Measurements from ENCODE around the gene NCKAP5.

The NCKAP5 gene

DNA sequence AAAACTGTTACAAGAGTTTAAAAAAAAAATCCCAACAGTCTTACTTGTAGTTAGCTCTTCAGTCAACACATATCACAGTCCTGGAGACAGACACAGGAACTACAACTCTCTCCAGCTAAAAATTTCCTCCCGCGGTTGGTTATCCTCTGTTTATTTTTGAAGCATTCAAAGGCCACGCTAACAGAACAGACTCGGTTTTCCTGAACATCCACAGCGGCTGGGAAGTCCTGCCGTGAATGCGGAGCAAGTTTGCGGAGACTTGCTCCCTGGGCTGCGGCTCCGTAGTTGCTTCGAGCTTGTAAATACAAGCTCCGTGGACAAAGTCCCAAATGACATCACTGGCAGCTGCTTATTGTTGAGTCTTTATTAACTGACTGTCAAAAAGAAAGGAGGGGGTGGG is at the start of gene NCKAP5:
Gene NCKAP5, minus strand, starts transcription at position 292 of the 400 bp plus-strand sequence. CDS start 50,937 bp downstream, outside the sequence.
- DNase-seq = no peak

- no peak for DNase-seq
Measured at GRCh38 chr2:133609664-133610063, 41.4 kb upstream of the NCKAP5 start.

DNA sequence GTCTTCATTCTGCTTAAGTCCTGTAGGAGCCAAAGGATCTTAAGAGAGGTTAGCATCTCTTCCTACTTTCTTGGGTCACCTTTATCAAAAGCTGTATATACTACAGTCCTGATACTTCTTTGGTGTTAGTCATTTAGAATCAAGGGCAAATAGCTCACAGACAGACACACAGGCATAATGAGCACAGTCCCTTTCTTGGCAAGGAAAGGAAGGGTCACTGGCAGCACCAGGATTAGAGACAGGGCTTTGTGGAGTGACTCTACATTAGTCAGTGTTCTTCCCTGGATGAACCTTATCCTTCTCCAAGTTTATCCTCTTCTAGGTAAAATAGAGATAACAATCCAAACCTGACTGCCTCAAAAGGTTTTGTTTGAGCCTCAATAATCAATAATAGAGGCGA is 40.0 kb upstream of the NCKAP5 start:
- no peak for DNase-seq

DNA sequence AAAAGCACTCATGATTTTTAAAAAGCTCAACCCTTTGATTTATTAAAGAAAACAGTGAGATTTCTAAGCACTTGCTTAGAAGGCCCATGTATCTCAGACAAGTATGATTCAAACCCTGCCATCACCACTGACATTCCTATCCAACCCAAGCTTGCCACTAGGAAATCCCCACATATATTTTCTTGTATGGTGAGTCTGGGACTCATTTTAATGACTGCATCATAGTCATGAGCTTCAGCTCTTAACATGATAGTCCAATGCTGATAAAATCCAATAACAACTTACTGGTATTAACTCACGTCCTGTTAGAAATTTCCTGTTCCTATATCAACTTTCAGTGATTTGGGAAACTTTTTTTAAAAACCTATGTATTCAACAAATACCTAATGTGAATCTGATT is 39.4 kb upstream of the NCKAP5 start:
- no peak for DNase-seq

DNA sequence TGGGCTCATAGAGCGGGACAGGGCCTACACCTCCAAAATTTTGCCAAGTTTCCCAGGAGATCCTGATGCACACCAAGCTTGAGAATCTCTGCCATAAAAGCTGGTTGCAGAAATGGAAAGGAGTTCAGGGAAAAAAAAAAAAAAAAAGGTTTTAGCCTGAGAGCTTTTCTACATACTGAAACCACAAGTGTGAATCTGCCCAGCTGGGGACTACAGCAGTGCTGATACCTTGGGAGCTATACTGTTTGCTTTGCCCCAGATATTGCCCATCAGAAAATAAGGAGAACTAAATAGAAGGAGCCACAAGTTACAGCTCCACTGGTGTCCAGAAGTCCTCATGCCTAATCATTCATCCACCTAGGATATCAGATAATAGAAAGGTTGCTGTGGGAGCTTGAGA is 38.4 kb upstream of the NCKAP5 start:
- no peak for DNase-seq

DNA sequence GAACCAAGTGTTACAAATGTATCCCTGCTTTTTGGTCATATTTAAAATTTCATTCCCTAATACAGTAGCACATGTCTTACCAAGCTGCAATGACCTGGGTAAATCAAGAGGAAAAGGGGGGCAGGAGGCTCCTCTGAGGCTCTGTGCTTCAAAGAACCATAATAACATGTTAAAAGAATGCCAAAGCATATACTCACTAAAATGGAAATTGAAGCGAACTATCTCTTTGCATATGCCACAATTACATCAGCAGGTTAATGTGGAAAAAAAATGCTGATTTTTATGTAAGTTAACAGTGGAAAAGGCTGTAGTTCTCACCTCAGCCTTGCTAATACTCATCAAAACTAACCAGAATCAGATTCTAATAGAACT is 37.5 kb upstream of the NCKAP5 start:
- DNase-seq = no peak

GRCh38 chr2:133605011-133605765 is 36.9 kb upstream of the NCKAP5 start:
- DNase-seq = no peak

- DNase-seq = no peak
Measured at GRCh38 chr2:133603109-133603508, 34.8 kb upstream of the NCKAP5 start.

GRCh38 chr2:133602538-133602937 is 34.3 kb upstream of the NCKAP5 start:
- DNase-seq = no peak

DNA sequence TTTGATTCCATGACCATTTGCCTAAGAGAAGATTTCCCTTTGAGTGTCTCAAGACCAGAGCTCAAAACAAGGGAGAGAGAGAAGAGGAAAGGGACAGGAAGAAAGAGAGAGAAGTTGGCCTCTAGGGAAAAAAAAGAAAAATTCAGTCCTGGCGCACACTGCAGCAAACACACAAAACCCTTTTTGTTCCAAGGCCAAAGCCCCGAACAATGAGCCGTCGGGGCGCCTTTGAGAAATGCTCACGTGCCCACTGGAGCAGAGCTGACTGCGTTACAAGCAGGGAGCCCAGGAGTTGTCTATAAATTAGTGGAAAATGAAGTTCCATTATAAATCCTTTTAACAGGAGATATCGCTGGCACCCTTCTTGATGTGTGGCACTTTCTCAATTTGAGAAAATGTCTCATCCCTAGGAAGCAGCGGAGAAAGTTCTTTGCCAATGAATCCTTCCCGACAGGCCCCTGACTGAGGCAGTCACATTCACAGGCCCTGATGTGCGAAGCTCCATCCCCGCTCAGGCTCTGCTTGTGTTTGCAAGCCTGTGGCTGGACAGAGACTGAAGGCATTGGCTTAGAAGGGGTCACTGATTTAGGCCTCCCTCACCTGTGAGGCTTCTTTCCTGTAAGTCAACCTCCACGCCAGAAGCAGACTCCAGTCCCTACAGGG is 32.1 kb upstream of the NCKAP5 start:
- DNase-seq = no peak

DNA sequence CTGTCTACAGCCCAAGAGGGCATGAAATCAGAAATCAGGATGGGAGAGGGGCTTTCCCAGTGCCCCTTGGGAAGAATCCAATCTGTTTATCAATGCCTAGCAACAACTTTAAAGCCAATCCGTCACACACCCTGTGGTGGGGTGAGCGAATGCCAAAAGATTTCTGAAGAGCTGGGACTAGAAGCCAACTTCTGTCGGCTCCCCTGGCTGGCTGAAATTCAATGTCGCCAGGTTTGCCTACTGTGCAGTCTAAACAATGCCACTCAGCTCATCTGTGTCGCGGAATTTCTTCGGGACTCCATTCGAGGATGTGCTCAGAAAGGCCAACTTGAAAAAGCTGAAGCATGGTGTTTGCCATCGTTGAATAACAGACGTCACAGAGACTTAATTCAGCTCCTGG is 31.5 kb upstream of the NCKAP5 start:
- DNase-seq = no peak

DNA sequence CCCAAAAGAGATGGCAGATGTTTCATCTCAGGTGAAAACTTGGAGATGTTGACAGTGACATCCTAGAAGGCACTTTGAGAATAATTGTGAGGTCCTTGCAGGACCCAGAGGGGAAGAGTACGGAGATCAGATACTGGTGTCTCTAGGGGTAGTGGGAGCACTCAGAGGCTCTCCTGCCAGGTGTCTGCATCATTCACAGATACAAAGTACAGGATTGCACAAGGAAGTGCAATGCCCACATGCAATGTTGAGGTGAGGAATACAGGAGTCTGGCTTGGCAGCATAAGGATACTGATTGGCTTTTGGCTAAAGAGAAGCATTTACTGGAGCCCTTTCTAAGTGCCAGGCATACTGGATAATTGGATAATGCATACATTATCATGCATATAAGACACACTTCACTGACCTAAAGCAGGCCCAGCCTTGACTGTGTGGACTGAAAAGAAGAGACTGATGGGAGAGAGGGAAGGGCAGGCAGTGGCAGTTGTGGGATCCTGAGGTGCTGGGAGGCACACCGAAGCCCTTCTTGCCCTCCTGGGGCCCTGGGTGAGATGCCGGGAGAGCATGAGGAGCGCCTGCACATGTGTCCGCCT is 31.0 kb upstream of the NCKAP5 start:
- DNase-seq = no peak

DNA sequence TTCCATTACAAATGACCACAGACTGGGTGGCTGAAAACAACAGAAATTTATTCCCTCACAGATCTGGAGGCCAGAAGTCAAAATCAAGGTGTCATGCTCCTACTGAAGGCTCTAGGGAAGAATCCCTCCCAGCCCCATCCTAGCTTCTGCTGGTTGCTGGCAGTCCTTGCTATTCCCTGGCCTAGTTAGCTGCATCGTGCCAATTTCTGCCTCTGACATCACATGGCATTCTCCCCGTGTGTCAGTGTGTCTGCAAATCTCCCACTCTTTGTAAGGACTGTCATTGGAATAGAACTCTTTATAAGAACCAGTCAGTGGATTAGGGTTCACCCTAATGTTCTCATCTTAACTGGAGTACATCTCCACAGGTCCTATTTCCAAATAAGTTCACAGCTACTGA is 30.5 kb upstream of the NCKAP5 start:
- DNase-seq = no peak

- DNase-seq = no peak
Measured at GRCh38 chr2:133596701-133597393, 28.6 kb upstream of the NCKAP5 start.

- DNase-seq = no peak
Measured at GRCh38 chr2:133591164-133591563, 22.9 kb upstream of the NCKAP5 start.

- DNase-seq = no peak
Measured at GRCh38 chr2:133589456-133589855, 21.2 kb upstream of the NCKAP5 start.

GRCh38 chr2:133588144-133588543 is 19.9 kb upstream of the NCKAP5 start:
- no peak for DNase-seq

GRCh38 chr2:133586978-133587377 is 18.7 kb upstream of the NCKAP5 start:
- DNase-seq = no peak

DNA sequence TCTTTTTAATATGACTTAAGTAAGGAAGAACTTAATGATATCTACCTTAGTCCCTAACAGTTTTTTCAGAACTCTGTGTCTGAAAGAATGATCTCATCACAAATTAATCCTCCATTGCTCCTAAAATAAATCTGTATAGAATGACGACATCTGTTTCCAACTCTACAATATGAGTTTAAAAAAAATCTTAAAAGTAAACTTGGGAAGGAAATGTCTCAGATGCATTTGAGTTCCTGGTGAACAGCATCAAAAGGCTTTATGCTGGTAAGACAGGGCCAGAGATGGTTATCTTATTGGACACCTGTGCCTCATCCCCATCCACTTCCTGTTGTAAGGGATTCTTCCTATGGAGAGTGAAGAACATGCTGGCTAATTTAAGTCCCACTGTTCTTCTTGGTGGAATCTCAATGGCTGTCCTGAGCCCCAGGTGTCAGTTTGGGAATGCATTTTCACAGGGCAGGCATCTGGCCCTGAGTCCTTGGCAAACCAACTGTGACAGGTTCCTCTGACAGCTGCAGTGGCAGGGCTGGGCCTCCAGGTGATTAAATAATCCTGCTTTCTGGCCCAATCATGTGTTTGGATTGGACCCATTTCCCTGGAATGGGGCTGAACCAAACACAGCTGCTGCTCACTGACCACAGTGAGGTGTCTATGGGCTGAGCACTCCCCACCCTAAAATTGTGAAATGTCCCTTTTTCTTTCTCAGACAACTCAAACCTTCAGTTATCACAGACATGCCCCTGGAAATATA is 12.9 kb upstream of the NCKAP5 start:
- no peak for DNase-seq

DNA sequence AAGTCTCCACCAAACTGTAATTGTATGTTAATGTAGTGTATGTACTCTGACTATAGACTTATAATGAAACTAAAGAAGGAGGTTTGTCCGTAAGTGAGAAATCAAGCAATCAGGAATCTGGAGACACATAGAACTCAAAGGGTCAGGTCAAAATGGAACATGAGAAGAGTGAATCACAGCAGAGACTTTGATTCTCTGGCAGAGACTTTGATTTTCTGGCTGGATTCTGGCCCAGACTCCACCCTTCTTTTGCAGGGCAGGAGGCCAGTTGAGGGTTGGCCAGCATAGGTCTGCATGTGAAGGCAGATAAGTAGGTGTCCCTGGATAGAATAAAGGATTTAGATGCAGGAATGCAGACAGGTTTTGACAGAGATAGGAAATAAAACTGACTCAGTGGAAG is 11.0 kb upstream of the NCKAP5 start:
- no peak for DNase-seq

- DNase-seq = no peak
Measured at GRCh38 chr2:133576714-133577113, 8.5 kb upstream of the NCKAP5 start.

DNA sequence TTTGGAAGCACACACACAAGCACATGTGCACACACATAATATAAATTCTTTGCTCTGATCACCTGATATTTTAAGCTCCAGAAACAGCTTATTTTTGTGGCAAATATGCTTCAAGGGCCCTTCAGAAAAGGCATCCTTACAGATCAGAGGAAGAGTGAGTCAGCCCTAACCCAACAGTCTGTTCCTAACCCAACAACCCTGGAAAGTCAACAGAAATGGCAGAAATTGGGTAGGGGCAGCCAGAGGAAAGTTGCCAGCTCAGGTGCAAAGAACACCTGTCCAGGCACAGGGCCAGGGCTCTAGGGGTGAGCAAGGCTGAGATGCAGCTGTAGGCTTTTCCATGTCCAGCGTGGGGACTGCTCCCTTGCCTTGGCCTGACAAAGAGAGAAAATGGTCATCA is 6.4 kb upstream of the NCKAP5 start:
- no peak for DNase-seq

GRCh38 chr2:133574186-133574585 is 5.9 kb upstream of the NCKAP5 start:
- no peak for DNase-seq
